ENCODE results near the gene TBC1D22A. TPM values are rescaled to one million over a fixed set of nuclear protein-coding genes. Genes with fewer than 3 reads are reported as not detected.

TBC1D22A gene
- total RNA-seq, 1 experiment from 2014 or later: 14.3 TPM

- intact Hi-C loops (cut with micrococcal nuclease): no loop called here
- no peaks in the 10 kb centered on the region for H3K9me3 ChIP-seq (ENCODE audit: low read length)
- CTCF ChIA-PET: no interaction called here
These were observed 229.8 kb downstream of the TBC1D22A start for GRCh38 chr22:46992121-46992731.

GRCh38 chr22:46993633-46994032, 231.2 kb downstream of the TBC1D22A start:
- Histone ChIP-seq H3K4me2 (ENCODE audit: low read length) (no peak overlapping the region), H2AFZ (ENCODE audit: low read length) (no peak overlapping the region), H3K27me3 (ENCODE audit: low read length) (no peaks in the 10 kb centered on the region), H3K9me2 (replicated peaks; ENCODE audit: low read length) (no peaks in the 10 kb centered on the region), H3K4me1 (ENCODE audit: insufficient read depth, low read length) (no peaks in the 10 kb centered on the region), H3K9me3 (ENCODE audit: low read length) (no peaks in the 10 kb centered on the region), H3K27ac (ENCODE audit: low read length) (no peak overlapping the region), H3K4me3 (ENCODE audit: low read length) (no peak overlapping the region), H3K79me2 (ENCODE audit: low read length) (no peaks in the 10 kb centered on the region), H3F3A (ENCODE audit: low read length, unreplicated experiment) (no peaks in the 10 kb centered on the region), H3K9ac (ENCODE audit: low read length) (no peak overlapping the region), H3K36me3 (ENCODE audit: low read depth, low read length) (no peaks in the 10 kb centered on the region), H4K20me1 (ENCODE audit: low read length) (no peaks in the 10 kb centered on the region)
- CTCF ChIA-PET: no interaction called here
- no peak for ATAC-seq
- TF ChIP-seq EZH2 (IDR thresholded peaks at IDR 0.05; ENCODE audit: low read length, unreplicated experiment) (no peak), CTCF (conservative IDR thresholded peaks at IDR 0.05; ENCODE audit: low read depth, low read length) (no peak), EZH2phosphoT487 (IDR thresholded peaks at IDR 0.05; ENCODE audit: borderline replicate concordance, low read length) (no peak)
- no peak for DNase-seq
- POLR2A ChIA-PET (ENCODE audit: unreplicated experiment): no interaction called here
- intact Hi-C loops (cut with micrococcal nuclease): no loop called here
- no TSS peak for BruUV-seq (replicated peaks)

More at GRCh38 chr22:46992121-46992731, 229.8 kb downstream of the TBC1D22A start:
- Histone ChIP-seq H3K27ac (ENCODE audit: low read length) (no peak overlapping the region), H2AFZ (ENCODE audit: low read length) (no peak overlapping the region), H3K4me1 (ENCODE audit: insufficient read depth, low read length) (no peaks in the 10 kb centered on the region), H3K27me3 (ENCODE audit: low read length) (no peaks in the 10 kb centered on the region), H3K79me2 (ENCODE audit: low read length) (no peaks in the 10 kb centered on the region), H3K36me3 (ENCODE audit: low read depth, low read length) (no peaks in the 10 kb centered on the region), H3K9ac (ENCODE audit: low read length) (no peak overlapping the region), H3F3A (ENCODE audit: low read length, unreplicated experiment) (no peaks in the 10 kb centered on the region), H3K9me2 (replicated peaks; ENCODE audit: low read length) (no peaks in the 10 kb centered on the region), H3K4me2 (ENCODE audit: low read length) (no peak overlapping the region), H3K4me3 (ENCODE audit: low read length) (no peak overlapping the region), H4K20me1 (ENCODE audit: low read length) (no peaks in the 10 kb centered on the region)
- POLR2A ChIA-PET (ENCODE audit: unreplicated experiment): no interaction called here
- no peak for TF ChIP-seq EZH2 (IDR thresholded peaks at IDR 0.05; ENCODE audit: low read length, unreplicated experiment)
- no peak for TF ChIP-seq EZH2phosphoT487 (IDR thresholded peaks at IDR 0.05; ENCODE audit: borderline replicate concordance, low read length)
- no peak for TF ChIP-seq CTCF (conservative IDR thresholded peaks at IDR 0.05; ENCODE audit: low read depth, low read length)
- no TSS peak for BruUV-seq (replicated peaks)
- no peak for ATAC-seq
- DNase-seq: no peak

GRCh38 chr22:46994265-46994664, 231.8 kb downstream of the TBC1D22A start:
- TF ChIP-seq EZH2 (IDR thresholded peaks at IDR 0.05; ENCODE audit: low read length, unreplicated experiment) (no peak), CTCF (conservative IDR thresholded peaks at IDR 0.05; ENCODE audit: low read depth, low read length) (no peak)
- Histone ChIP-seq H3K9me3 (ENCODE audit: low read length) (no peaks in the 10 kb centered on the region), H3K9ac (ENCODE audit: low read length) (no peak overlapping the region), H3K4me2 (ENCODE audit: low read length) (no peak overlapping the region), H3F3A (ENCODE audit: low read length, unreplicated experiment) (no peaks in the 10 kb centered on the region), H3K36me3 (ENCODE audit: low read depth, low read length) (no peaks in the 10 kb centered on the region), H3K79me2 (ENCODE audit: low read length) (no peaks in the 10 kb centered on the region), H3K4me3 (ENCODE audit: low read length) (no peak overlapping the region), H3K4me1 (ENCODE audit: insufficient read depth, low read length) (no peaks in the 10 kb centered on the region), H4K20me1 (ENCODE audit: low read length) (no peaks in the 10 kb centered on the region), H3K27me3 (ENCODE audit: low read length) (no peaks in the 10 kb centered on the region), H3K27ac (ENCODE audit: low read length) (no peak overlapping the region), H3K9me2 (replicated peaks; ENCODE audit: low read length) (no peaks in the 10 kb centered on the region), H2AFZ (ENCODE audit: low read length) (no peak overlapping the region)
- no peak for DNase-seq
- CTCF ChIA-PET: no interaction called here
- intact Hi-C loops (cut with micrococcal nuclease): no loop called here
- no peak for ATAC-seq
- POLR2A ChIA-PET (ENCODE audit: unreplicated experiment): no interaction called here
- no TSS peak for BruUV-seq (replicated peaks)

Data from PC-3 (cell line).